OCI-LY7 (cell line): ENCODE measurements around the gene CMSS1. TPM values are rescaled to one million over a fixed set of nuclear protein-coding genes. Genes with fewer than 3 reads are reported as not detected.

Source experiments
- BruUV-seq: library from RNA; stranded (reverse); fragments of 400-500 nt; replicated peaks from 2 replicates; lab custom pipeline; 2021; lab: Mats Ljungman, UMichigan
- CTCF ChIA-PET: fragments of 300-600 bp; sonication (Branson Sonifier 250); formaldehyde crosslinking; loops from one replicate; lab custom pipeline; 2022; ENCODE audit warnings: antibody characterized with exemption; ENCODE audit not compliant: unreplicated experiment; lab: Charles Lee
- POLR2A ChIA-PET: fragments of 300-600 bp; sonication (Branson Sonifier 250); formaldehyde crosslinking; loops from one replicate; lab custom pipeline; 2022; ENCODE audit warnings: antibody characterized with exemption; lab: Charles Lee
- DNase-seq: peaks from one replicate; pipeline ENCODE4 v3.0.0-alpha.2; 2015; ENCODE audit warnings: low spot score
- H2AFZ ChIP-seq: fragments of 200-600 bp; sonication (generic), shearing (Covaris generic); 2 replicates; pipeline ENCODE4 v1.6.1; 2014; ENCODE audit warnings: mild to moderate bottlenecking, antibody characterized with exemption, low read length, moderate library complexity
- H3K27ac ChIP-seq: fragments of 200-600 bp; sonication (generic); 2 replicates; pipeline ENCODE4 v1.5.1; 2014; ENCODE audit warnings: mixed run types, low read depth, mild to moderate bottlenecking, moderate library complexity, low read length, inconsistent platforms; ENCODE audit not compliant: poor library complexity, severe bottlenecking
- H3K36me3 ChIP-seq: fragments of 200-600 bp; sonication (generic); 2 replicates; pipeline ENCODE4 v1.6.1; 2014; ENCODE audit warnings: mild to moderate bottlenecking, antibody characterized with exemption, low read length, moderate library complexity, mixed read lengths; ENCODE audit not compliant: insufficient read depth
- H3K4me1 ChIP-seq: fragments of 200-600 bp; sonication (generic); 2 replicates; pipeline ENCODE4 v1.5.1; 2014; ENCODE audit warnings: mild to moderate bottlenecking, low read length; ENCODE audit not compliant: insufficient read depth, poor library complexity, severe bottlenecking
- H3K4me2 ChIP-seq: fragments of 200-600 bp; sonication (generic); 2 replicates; pipeline ENCODE4 v1.6.1; 2014; ENCODE audit warnings: mild to moderate bottlenecking, low read length
- H3K4me3 ChIP-seq: fragments of 200-600 bp; sonication (generic); 2 replicates; pipeline ENCODE4 v1.5.1; 2014; ENCODE audit warnings: mild to moderate bottlenecking, low read depth, low read length; ENCODE audit not compliant: poor library complexity, severe bottlenecking
- H3K79me2 ChIP-seq: fragments of 200-600 bp; sonication (generic); 2 replicates; pipeline ENCODE4 v1.6.1; 2016; ENCODE audit warnings: low read depth, mild to moderate bottlenecking, low read length, moderate library complexity, mixed read lengths; ENCODE audit not compliant: insufficient read depth
- H3K9me2 ChIP-seq: fragments of 200-600 bp; sonication (generic); 2 replicates; pipeline ENCODE4 v1.6.1; 2016; ENCODE audit warnings: mild to moderate bottlenecking, low read length, mixed read lengths; ENCODE audit not compliant: insufficient read depth
- H3K9me3 ChIP-seq: fragments of 200-600 bp; sonication (generic); 2 replicates; pipeline ENCODE4 v1.6.1; 2014; ENCODE audit warnings: mild to moderate bottlenecking, mixed run types, low read length, mixed read lengths
- H4K20me1 ChIP-seq: fragments of 200-600 bp; sonication (generic); 2 replicates; pipeline ENCODE4 v1.6.1; 2014; ENCODE audit warnings: mild to moderate bottlenecking, antibody characterized with exemption, low read length, moderate library complexity, mixed read lengths; ENCODE audit not compliant: insufficient read depth
- CTCF ChIP-seq: fragments of 200-600 bp; sonication (generic); conservative IDR thresholded peaks from 2 replicates; pipeline ENCODE4 v1.5.1; 2014; ENCODE audit warnings: mild to moderate bottlenecking, antibody characterized with exemption, low read length, moderate library complexity, mixed read lengths
- EZH2phosphoT487 ChIP-seq: fragments of 200-600 bp; sonication (generic); IDR thresholded peaks from 2 replicates; pipeline ENCODE4 v1.6.1; 2018; ENCODE audit warnings: low read depth, borderline replicate concordance, mild to moderate bottlenecking, mixed run types, antibody characterized with exemption, low read length, moderate library complexity, mixed read lengths
- intact Hi-C: fragments of 100-400 bp; cut with micrococcal nuclease; formaldehyde crosslinking; loops from one replicate; pipeline ENCODE4 v1.10.0; 2022; ENCODE audit not compliant: unreplicated experiment
- total RNA-seq, 2 experiments: library from RNA; depleted of rRNA in 1 of 2; stranded (reverse); fragments of >200 nt in 1 of 2; shearing (Covaris generic) in 1 of 2; gene quantifications; 2 replicates each; pipeline ENCODE4 v1.2.3, GENCODE V29; 2014 to 2022

The CMSS1 gene
- total RNA-seq, 2 experiments from 2014 or later, result 25.7 to 46.6 TPM

GRCh38 chr3:99768808-99769501 is 48.7 kb upstream of the CMSS1 start:
- ChIA-PET POLR2A (interaction anchor here (1.2 to 1.7 kb wide), 2 partner anchors 22 to 49 kb away, joined by 3 to 4 read pairs; no protein-coding TSS in a partner anchor), CTCF (no interaction called here)
- no TSS peak for BruUV-seq
- Histone ChIP-seq H3K4me1 (no peaks in the 10 kb centered on the region), H3K9me2 (no peaks in the 10 kb centered on the region), H3K79me2 (no peaks in the 10 kb centered on the region), H3K9me3 (no peaks in the 10 kb centered on the region), H3K27ac (no peak overlapping the region), H2AFZ (no peak overlapping the region), H3K36me3 (no peaks in the 10 kb centered on the region), H3K4me3 (no peak overlapping the region), H4K20me1 (no peaks in the 10 kb centered on the region), H3K4me2 (no peak overlapping the region)
- no peak for DNase-seq
- intact Hi-C loops, result no loop called here
- TF ChIP-seq EZH2phosphoT487, result no peak
- TF ChIP-seq CTCF, result no peak

- CTCF ChIA-PET, result no interaction called here
Observed at GRCh38 chr3:99772171-99772570, 45.5 kb upstream of the CMSS1 start.

More at GRCh38 chr3:99772171-99772570, 45.5 kb upstream of the CMSS1 start:
- H3K36me3 ChIP-seq, result no peaks in the 10 kb centered on the region
- H3K4me3 ChIP-seq, result no peak overlapping the region
- H3K27ac ChIP-seq, result no peak overlapping the region
- H3K4me1 ChIP-seq, result no peaks in the 10 kb centered on the region
- H3K9me2 ChIP-seq, result no peaks in the 10 kb centered on the region
- POLR2A ChIA-PET, result no interaction called here
- H2AFZ ChIP-seq, result no peak overlapping the region
- H4K20me1 ChIP-seq, result no peaks in the 10 kb centered on the region
- no peaks in the 10 kb centered on the region for H3K79me2 ChIP-seq
- H3K9me3 ChIP-seq, result no peaks in the 10 kb centered on the region
- no peak for DNase-seq
- intact Hi-C loops, result no loop called here
- no peak overlapping the region for H3K4me2 ChIP-seq
- TF ChIP-seq CTCF (no peak), EZH2phosphoT487 (no peak)
- no TSS peak for BruUV-seq
